GM23248 (cell line): ENCODE results near the gene DARS1. TPM values are rescaled to one million over a fixed set of nuclear protein-coding genes. Genes with fewer than 3 reads are reported as not detected.
"Not testable (repeated sequence)": the region's sequence is repeated elsewhere in the genome, so short reads cannot be mapped to it uniquely, and the experiment has no call there.

Experiments used
- DNase-seq: peaks from one replicate; pipeline ENCODE4 v3.0.0-alpha.2; 2015
- H2AFZ ChIP-seq: fragments of 200-600 bp; sonication (generic); 2 replicates; pipeline ENCODE4 v1.6.1; 2016; ENCODE audit warnings: antibody characterized with exemption
- H3F3A ChIP-seq: fragments of 200-600 bp; sonication (generic); 2 replicates; pipeline ENCODE4 v1.6.1; 2016; ENCODE audit warnings: mild to moderate bottlenecking, antibody characterized with exemption, mixed run types; ENCODE audit not compliant: insufficient read depth
- H3K27ac ChIP-seq: fragments of 200-600 bp; sonication (generic); 2 replicates; pipeline ENCODE4 v1.5.1; 2016; ENCODE audit warnings: mild to moderate bottlenecking
- H3K27me3 ChIP-seq: fragments of 200-600 bp; sonication (generic); replicated peaks from 2 replicates; pipeline ENCODE4 v1.6.1; 2016; ENCODE audit warnings: mild to moderate bottlenecking; ENCODE audit not compliant: insufficient read depth
- H3K36me3 ChIP-seq: fragments of 200-600 bp; sonication (generic); 2 replicates; pipeline ENCODE4 v1.6.1; 2016; ENCODE audit warnings: low read depth, mild to moderate bottlenecking
- H3K4me1 ChIP-seq: fragments of 200-600 bp; sonication (generic); 2 replicates; pipeline ENCODE4 v1.6.1; 2016; ENCODE audit warnings: mild to moderate bottlenecking; ENCODE audit not compliant: insufficient read depth
- H3K4me2 ChIP-seq: fragments of 200-600 bp; sonication (generic); one replicate; pipeline ENCODE4 v1.6.1; 2016; ENCODE audit warnings: mild to moderate bottlenecking; ENCODE audit not compliant: unreplicated experiment
- H3K4me3 ChIP-seq: fragments of 200-600 bp; sonication (generic); 2 replicates; pipeline ENCODE4 v1.5.1; 2016; ENCODE audit warnings: mild to moderate bottlenecking
- H3K79me2 ChIP-seq: fragments of 200-600 bp; sonication (generic); 2 replicates; pipeline ENCODE4 v1.6.1; 2016; ENCODE audit warnings: mild to moderate bottlenecking; ENCODE audit not compliant: insufficient read depth
- H3K9ac ChIP-seq: fragments of 200-600 bp; sonication (generic); 2 replicates; pipeline ENCODE4 v1.6.1; 2016; ENCODE audit warnings: mild to moderate bottlenecking
- H3K9me2 ChIP-seq: fragments of 200-600 bp; sonication (generic); 2 replicates; pipeline ENCODE4 v1.6.1; 2016; ENCODE audit warnings: mixed run types, mild to moderate bottlenecking, moderate library complexity; ENCODE audit not compliant: insufficient read depth
- H3K9me3 ChIP-seq: fragments of 200-600 bp; sonication (generic); one replicate; pipeline ENCODE4 v1.6.1; 2017; ENCODE audit warnings: low read depth
- H4K20me1 ChIP-seq: fragments of 200-600 bp; sonication (generic); 2 replicates; pipeline ENCODE4 v1.6.0; 2016; ENCODE audit not compliant: insufficient read depth
- EZH2 ChIP-seq: fragments of 200-600 bp; sonication (generic); IDR thresholded peaks from 2 replicates; pipeline ENCODE4 v1.6.1; 2018; ENCODE audit warnings: antibody characterized with exemption, mild to moderate bottlenecking; ENCODE audit not compliant: insufficient read depth, poor library complexity, severe bottlenecking
- EZH2phosphoT487 ChIP-seq: fragments of 200-600 bp; sonication (generic); IDR thresholded peaks from 2 replicates; pipeline ENCODE4 v1.6.1; 2018; ENCODE audit warnings: antibody characterized with exemption, moderate library complexity, mild to moderate bottlenecking, low read depth; ENCODE audit not compliant: insufficient read depth
- WGBS, 2 experiments: methylation state at CpG; one replicate each; pipeline ENCODE4 v1.1.6; 2015 to 2017; ENCODE audit warnings: low lambda C conversion rate in 2 of 2, low coverage in 1 of 2; ENCODE audit errors: missing lambda C conversion rate in 2 of 2; 5-methylcytosine and 5-hydroxymethylcytosine counted together
- in situ Hi-C: fragments of 300-500 bp; cut with MboI; formaldehyde crosslinking; loops from 2 replicates; pipeline ENCODE4 v1.15.0; 2020
- polyA plus RNA-seq: library from polyadenylated mRNA; unstranded; fragments of >200 nt; fragmentation: Nextera tagmentation; extraction: Ambion mirVana; gene quantifications from 2 replicates; pipeline ENCODE4 v1.2.1, GENCODE V29; 2016
- total RNA-seq: library from RNA; depleted of rRNA; stranded (reverse); fragments of >200 nt; shearing (Covaris generic); gene quantifications from 2 replicates; pipeline ENCODE4 v1.2.3, GENCODE V29; 2014

The DARS1 gene
- total and polyA plus RNA-seq, 2 experiments from 2014 or later: 109 to 121 TPM

DNA sequence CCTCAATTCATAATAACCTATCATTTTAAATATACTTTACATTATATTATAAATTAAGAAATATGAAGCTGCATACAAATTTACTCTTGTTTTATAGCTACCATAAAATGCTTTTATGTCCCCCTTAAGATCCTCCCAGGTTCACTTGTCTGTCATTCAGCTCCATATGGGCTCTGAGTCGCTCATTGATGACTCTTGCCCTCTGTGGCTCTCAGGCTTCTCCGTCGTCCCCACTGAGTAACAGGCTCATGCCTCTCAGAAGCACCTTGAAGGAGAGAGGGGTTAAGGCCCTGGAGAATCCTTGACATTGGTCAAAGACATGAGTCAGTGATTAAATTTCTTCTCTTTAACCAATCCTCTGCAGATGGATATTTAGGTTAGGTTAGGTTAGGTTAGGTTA is 103.0 kb downstream of the DARS1 start:
- Histone ChIP-seq H3K27ac (no peak overlapping the region), H3K9me3 (no peaks in the 10 kb centered on the region), H2AFZ (no peak overlapping the region), H3K9ac (no peak overlapping the region), H3K4me1 (no peaks in the 10 kb centered on the region), H3K4me2 (no peak overlapping the region), H3K27me3 (no peaks in the 10 kb centered on the region; the same call in 1 of the 2 replicates), H3K4me3 (no peak overlapping the region), H3K9me2 (no peaks in the 10 kb centered on the region), H3K36me3 (no peaks in the 10 kb centered on the region), H3K79me2 (no peaks in the 10 kb centered on the region), H3F3A (no peaks in the 10 kb centered on the region), H4K20me1 (no peaks in the 10 kb centered on the region)
- no peak for TF ChIP-seq EZH2phosphoT487
- TF ChIP-seq EZH2: no peak
- no peak for DNase-seq
- in situ Hi-C loops: no loop called here
- 27 to 35% methylated on average over 3 of the region's 3 CpGs for WGBS, 2 experiments

DNA sequence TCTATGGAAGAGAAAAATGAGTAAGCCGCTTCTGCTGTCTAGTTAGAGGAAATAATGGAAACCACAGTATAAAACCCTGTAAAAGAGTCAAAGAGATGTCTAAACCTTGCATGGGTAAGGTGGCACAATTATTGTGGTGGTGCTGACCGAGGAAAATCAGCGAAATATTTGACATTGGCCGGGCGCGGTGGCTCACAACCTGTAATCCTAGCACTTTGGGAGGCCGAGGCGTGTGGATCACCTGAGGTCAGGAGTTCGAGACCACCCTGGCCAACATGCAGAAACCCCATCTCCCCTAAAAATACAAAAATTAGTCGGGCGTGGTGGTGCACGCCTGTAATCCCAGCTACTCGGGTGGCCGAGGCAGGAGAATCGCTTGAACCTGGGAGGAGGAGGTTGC is 108.7 kb downstream of the DARS1 start:
- Histone ChIP-seq H2AFZ (peak overlapping the region; percentile 82), H3K9ac (peak overlapping the region; percentile 88), H3K79me2 (peaks cover 30% of the 10 kb centered on the region), H3K4me2 (peak overlapping the region; percentile 52), H3K4me3 (peak overlapping the region; percentile 86)
- DNase-seq, in situ Hi-C loops, H3K9me2 ChIP-seq, H4K20me1 ChIP-seq, H3K36me3 ChIP-seq, H3K27me3 ChIP-seq, H3K4me1 ChIP-seq, H3K27ac ChIP-seq, H3F3A ChIP-seq, H3K9me3 ChIP-seq: not testable (repeated sequence)
- 82 to 86% methylated on average over 15 of the region's 15 CpGs for WGBS, 2 experiments

DNA sequence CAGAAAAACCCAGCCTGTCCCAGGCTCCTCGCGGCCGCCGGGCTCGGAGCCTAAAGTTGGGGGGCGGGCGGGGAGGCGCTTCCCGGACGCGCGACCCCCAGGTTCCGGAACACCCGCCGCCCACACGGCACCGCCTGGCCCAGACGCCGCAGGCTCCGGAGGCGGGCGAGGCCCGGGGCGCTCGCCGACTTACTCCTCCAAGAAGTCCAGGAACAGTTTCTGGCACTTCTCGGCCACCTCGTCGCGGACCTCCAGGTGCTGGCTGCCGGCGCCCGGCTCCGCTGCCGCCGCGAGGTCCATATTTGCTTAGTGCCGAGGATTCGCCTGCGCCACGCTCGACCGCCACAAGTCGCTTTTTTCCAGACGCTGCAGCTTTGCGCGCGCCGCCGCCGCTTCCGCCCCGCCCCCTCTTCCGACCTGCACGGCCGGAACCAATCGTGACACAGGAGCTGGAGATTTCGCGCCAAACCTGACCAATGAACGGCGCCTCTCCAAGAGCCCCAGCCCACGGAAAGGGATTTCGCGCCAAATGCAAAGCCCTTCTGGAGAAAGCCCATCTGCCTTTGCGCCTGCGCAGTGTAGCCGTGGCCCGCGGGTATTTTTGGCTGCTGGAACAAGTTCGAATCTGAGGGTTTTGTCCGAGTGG is 109.2 kb downstream of the DARS1 start, which contains the start of gene MCM6:
MCM6 (minus strand) TSS at position 378 of the 646 bp plus-strand sequence; CDS start at position 300, 78 bp downstream.
- in situ Hi-C loops: no loop called here
- H3K27me3 ChIP-seq: no peaks in the 10 kb centered on the region
- peak within 1 kb of the TSS; percentile 80 for H3K4me2 ChIP-seq
- H3K4me3 ChIP-seq: peak within 1 kb of the TSS; percentile 86
- H3K9me3 ChIP-seq: no peaks in the 10 kb centered on the region
- no peak for TF ChIP-seq EZH2phosphoT487
- TF ChIP-seq EZH2: no peak
- H3K9ac ChIP-seq: peak within 1 kb of the TSS; percentile 88
- H2AFZ ChIP-seq: peak within 1 kb of the TSS; percentile 82
- H3K79me2 ChIP-seq: peaks cover 30% of the 10 kb centered on the region
- no peaks in the 10 kb centered on the region for H4K20me1 ChIP-seq
- DNase-seq: peak; percentile 99
- 1 to 2% methylated on average over 50 of the region's 71 CpGs for WGBS, 2 experiments
- H3K4me1 ChIP-seq: peaks cover 8% of the 10 kb centered on the region; the same call in 1 of the 2 replicates
- peak within 1 kb of the TSS; percentile 78 for H3K27ac ChIP-seq
- H3F3A ChIP-seq: no peaks in the 10 kb centered on the region
- 0 out of 2 replicates have a peak, but pooled peaks cover 5% of the 10 kb centered on the region for H3K36me3 ChIP-seq
- H3K9me2 ChIP-seq: no peaks in the 10 kb centered on the region

DNA sequence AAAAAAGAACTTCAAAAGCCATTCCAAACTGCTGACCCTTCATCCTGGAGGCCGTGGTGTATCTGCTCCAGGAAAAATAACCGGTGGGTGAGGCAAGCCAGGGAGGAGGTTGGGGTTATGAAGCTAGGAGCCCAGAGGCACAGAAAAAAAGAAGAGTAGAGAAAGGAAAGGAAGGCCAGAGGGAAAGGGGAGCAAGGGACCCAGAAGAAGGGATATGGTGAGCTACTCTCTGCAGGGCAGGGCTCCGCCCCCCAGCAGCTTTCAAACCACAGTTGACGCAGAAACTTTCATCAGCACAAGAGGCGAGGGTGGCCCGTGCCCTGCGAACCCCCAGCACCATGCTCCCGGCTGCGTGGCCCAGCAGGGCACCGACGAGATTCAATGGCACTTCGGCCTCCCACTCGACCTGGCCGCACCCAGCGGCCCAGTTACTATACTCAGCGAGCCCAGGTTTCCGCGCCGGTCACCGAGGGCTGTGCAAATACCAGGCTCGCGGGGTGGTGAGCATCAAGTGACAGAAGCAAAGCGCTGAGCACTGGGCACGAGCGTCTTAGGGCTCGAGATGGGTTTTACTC is 109.8 kb downstream of the DARS1 start:
- H3K79me2 ChIP-seq: peaks cover 30% of the 10 kb centered on the region
- peak overlapping the region; percentile 86 for H3K4me3 ChIP-seq
- peak overlapping the region; percentile 78 for H3K27ac ChIP-seq
- no peaks in the 10 kb centered on the region for H3K9me2 ChIP-seq
- no peaks in the 10 kb centered on the region for H3K9me3 ChIP-seq
- H2AFZ ChIP-seq: peak overlapping the region; percentile 82
- in situ Hi-C loops: no loop called here
- peak overlapping the region; percentile 80 for H3K4me2 ChIP-seq
- no peaks in the 10 kb centered on the region for H4K20me1 ChIP-seq
- H3F3A ChIP-seq: no peaks in the 10 kb centered on the region
- peaks cover 8% of the 10 kb centered on the region; the same call in 1 of the 2 replicates for H3K4me1 ChIP-seq
- H3K36me3 ChIP-seq: 0 out of 2 replicates have a peak, but pooled peaks cover 5% of the 10 kb centered on the region
- H3K27me3 ChIP-seq: no peaks in the 10 kb centered on the region
- 1 to 2% methylated on average over 26 of the region's 26 CpGs for WGBS, 2 experiments
- H3K9ac ChIP-seq: peak overlapping the region; percentile 88
- DNase-seq: peak; percentile 83
- TF ChIP-seq EZH2phosphoT487 (no peak), EZH2 (no peak)
